Measurements from ENCODE around the gene ITGA2B.
"Not testable (repeated sequence)": the region's sequence is repeated elsewhere in the genome, so short reads cannot be mapped to it uniquely, and the experiment has no call there.

ITGA2B gene

GRCh38 chr17:44390250-44390870 is 911 bp upstream of the ITGA2B start:
- DNase-seq = peak; percentile 74

GRCh38 chr17:44389723-44390202 is 314 bp upstream of the ITGA2B start:
- DNase-seq = peak; percentile 95

GRCh38 chr17:44387804-44388203 is 1.6 kb downstream of the ITGA2B start:
- no peak for DNase-seq

- DNase-seq = no peak
These were observed 3.3 kb downstream of the ITGA2B start for GRCh38 chr17:44386182-44386525.

- peak; percentile 49 for DNase-seq
These were observed 3.9 kb downstream of the ITGA2B start for GRCh38 chr17:44385287-44386181.

GRCh38 chr17:44384823-44385286 is 4.6 kb downstream of the ITGA2B start:
- DNase-seq = no peak

- DNase-seq = no peak
These were observed 5.1 kb downstream of the ITGA2B start for GRCh38 chr17:44384281-44384822.

- DNase-seq = no peak
These were observed 5.6 kb downstream of the ITGA2B start for GRCh38 chr17:44383861-44384260.

- no peak for DNase-seq
These were observed 6.1 kb downstream of the ITGA2B start for GRCh38 chr17:44383363-44383762.

GRCh38 chr17:44382917-44383316 is 6.5 kb downstream of the ITGA2B start:
- DNase-seq = no peak

GRCh38 chr17:44381810-44382305 is 7.6 kb downstream of the ITGA2B start:
- DNase-seq = no peak

- DNase-seq = no peak
These were observed 8.7 kb downstream of the ITGA2B start for GRCh38 chr17:44380767-44381166.

GRCh38 chr17:44379887-44380286 is 9.6 kb downstream of the ITGA2B start:
- DNase-seq = no peak

- no peak for DNase-seq
These were observed 11.2 kb downstream of the ITGA2B start for GRCh38 chr17:44378171-44378705.

GRCh38 chr17:44376779-44377178 is 12.7 kb downstream of the ITGA2B start:
- DNase-seq = no peak

- no peak for DNase-seq
These were observed 13.3 kb downstream of the ITGA2B start for GRCh38 chr17:44376124-44376523.

- DNase-seq = no peak
These were observed 14.0 kb downstream of the ITGA2B start for GRCh38 chr17:44375196-44376017.

- DNase-seq = no peak
These were observed 14.9 kb downstream of the ITGA2B start for GRCh38 chr17:44374306-44375195.

GRCh38 chr17:44372036-44372435 is 17.4 kb downstream of the ITGA2B start:
- DNase-seq = no peak

GRCh38 chr17:44369414-44370023 is 19.9 kb downstream of the ITGA2B start:
- not testable (repeated sequence) for DNase-seq
